GM10847 (cell line): ENCODE measurements around the gene ANK3.

Experiments
- POLR2A ChIP-seq: IDR thresholded peaks from 2 replicates; pipeline ENCODE4 v1.6.1; 2011; ENCODE audit not compliant: insufficient read length; ENCODE audit errors: extremely low read depth

ANK3 gene

DNA sequence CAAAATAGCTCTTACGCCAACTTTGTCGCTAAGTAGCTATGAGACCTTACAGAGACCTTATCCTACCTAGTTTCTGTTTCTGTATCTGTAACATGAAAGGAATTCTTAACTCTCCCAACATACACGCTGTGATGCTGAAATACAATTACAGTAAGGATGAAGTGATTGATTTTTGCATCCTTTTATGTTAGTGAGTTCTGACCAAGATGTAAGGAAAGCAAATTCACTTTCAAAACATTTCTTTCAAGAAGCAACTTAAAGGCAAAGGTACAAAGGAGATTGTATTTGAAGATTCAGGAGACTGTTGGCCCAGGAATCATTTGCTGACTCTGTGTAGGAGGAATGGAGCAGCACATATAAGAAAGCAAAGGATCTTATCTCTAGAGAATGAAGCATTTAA lies 7.1 kb upstream of the ANK3 start:
- TF ChIP-seq POLR2A, result no peak

DNA sequence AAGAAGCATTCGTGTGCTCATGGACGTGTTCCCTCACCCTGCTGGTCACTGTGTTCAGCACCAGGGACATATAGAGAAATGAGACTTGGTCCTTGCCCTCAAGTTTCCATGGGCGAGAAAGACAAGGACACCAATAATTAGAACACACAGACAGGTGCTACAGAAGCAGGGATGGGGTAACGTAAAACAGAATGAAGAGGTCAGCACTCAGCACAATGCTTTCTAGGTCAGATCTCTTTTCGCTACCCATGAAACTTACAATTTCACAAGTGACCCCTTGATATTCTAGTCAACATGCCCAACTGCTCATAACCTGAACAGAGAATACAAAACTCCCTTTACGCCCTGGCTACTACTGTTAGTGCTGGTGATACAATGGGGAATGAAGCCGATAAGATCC lies 6.0 kb upstream of the ANK3 start:
- no peak for TF ChIP-seq POLR2A

DNA sequence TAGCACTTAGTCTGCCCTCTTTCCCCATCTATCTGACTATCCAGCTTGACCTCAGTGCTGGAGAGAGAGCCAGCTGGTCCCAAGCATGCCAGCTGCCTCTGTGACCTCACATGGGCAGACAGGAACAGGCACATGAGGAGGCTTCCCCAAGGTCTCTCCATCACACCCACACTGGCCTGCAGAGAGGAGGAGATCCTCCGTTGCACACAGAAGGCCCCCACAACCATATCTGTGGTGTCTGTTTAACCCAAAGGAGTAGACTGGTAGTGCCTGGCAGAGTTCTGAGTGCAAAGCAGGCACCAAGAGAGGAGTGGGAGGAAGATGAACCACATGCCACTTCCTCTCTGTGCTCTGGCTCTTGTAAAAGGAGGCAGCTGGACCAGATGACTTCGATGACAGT lies 4.8 kb upstream of the ANK3 start:
- TF ChIP-seq POLR2A, result no peak

DNA sequence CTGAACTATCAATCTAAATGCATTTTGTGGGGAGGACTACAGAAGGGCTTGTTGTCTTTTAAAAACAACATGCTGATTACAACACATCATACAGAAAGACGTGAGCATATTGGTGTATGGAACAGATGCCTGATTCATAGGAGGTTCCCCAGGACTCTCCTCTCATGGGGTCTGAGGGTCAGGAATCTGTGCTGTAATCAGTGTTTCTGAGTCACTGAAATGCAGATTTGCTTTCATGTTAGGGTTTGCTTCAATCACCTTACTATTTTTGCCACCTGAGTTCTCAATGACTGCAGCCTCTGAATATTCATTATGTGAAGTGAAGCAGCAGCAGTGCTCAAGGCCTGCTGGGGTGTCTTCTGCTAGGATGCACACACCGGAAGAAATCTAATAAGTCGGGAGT lies 550 bp upstream of the ANK3 start:
- no peak for TF ChIP-seq POLR2A

DNA sequence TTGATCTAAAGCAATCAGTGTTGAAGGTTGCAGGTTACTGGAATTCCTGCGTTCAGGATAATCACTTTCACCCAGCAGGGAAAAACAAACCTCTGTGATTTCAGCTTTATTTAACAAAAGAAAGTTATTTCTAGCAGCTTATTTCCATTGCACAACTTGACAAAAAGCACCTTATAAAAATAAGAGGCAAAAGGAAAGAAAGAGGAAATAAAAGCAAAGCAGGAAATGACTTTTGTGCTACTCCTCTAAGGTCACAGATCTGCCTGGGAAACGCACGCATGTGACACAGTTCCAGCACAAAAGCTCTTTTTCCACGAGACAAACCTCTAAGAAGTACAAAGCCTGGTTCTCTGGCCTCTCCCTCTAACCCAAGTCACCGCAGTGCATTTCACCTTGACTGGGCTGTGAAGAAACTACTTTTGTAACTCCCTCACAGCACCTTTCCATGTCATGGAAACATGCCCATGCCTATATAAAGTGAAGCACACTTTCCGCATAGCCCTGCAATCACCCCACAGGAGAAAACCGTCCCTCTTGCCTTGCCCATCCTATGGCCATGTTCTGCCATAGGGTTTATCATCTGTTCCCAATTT lies 870 bp downstream of the ANK3 start:
- no peak for TF ChIP-seq POLR2A

DNA sequence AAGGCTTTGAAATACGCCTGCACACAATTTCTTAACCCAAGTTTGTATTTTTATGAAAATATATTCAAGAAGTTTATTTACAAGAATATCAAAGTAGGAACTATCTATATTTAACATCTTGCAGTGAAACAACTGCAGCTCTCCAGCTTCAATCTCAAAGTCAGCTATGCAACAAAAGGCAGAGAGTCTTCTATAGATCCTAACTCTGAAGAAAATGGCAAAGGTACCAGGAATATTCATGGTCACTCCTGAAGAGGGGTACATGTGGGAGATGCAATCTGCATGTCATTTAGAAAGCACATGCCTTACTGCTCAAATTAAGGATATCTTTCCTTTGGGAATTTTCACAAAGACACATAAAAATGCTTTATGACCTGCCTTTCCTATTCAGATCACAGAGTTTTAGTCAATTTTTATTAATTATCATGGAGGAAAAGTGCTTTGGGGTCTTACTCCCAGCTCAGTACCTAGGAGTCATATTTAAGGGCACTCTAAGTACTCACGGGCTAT lies 1.5 kb downstream of the ANK3 start:
- TF ChIP-seq POLR2A, result no peak

DNA sequence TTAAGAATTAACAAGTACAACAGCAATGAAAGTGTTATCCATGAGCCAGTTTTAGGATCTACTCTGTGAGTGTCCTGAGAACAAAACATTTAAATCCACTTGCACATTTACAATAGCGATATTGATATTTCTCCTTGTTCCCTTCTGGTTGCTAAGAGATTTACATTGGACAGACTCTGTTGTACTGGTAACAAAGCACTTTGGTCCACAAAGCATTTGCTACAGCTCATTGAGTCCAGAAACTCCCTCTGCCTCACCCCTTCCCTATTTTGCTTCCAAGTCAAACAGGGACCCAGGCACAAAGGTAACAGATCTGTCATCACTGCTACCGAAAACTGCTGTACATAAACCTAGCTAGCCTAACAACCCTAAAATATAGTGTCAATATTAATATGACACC lies 2.1 kb downstream of the ANK3 start:
- no peak for TF ChIP-seq POLR2A

DNA sequence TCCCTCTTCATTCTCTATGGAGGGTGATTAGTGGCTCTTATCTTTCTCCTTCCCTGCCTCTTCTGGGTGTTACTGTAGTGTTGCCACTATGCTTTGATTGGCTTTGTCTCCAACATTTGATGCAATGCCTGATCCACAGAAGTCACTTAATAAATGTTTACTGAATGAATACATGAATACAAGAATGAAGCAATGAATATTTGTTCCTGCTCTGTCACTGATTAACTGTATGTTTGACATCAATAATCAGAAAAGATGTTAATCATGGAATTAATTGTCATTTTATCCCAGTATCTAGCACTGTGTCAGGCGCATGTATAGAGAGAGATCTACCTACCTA lies 4.3 kb downstream of the ANK3 start:
- TF ChIP-seq POLR2A, result no peak

DNA sequence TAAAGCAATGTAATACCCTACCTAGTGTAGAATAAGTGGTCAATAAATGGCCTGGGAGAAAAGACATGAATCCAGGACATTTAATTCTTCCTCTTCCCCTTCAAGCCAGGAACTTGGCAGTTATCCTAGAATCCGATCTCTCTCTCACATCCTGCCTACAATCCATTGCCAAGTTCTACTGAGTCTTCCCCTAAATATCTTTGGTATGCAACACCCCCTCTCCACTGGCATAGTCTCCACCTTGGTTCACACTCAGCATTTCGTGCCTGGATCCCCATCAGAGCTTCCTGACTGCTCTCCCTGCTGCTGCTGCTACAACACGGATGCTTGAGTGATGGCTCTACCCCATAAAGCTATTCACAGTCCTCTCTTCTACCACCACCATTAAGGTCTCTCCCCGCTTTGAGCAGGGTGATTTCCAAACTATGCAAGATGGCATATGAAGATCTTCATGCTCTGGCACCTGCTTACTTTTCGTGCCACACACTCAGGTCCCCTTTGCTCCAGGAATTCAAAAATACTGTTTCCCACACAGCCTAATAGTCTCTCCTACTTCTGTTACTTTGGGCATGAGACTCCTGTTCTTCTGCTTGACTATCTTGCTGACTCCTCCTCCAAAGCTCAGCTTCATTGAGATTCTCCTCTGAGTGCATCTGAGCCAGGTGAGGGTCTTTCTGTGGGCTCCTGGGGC lies 4.8 kb downstream of the ANK3 start:
- no peak for TF ChIP-seq POLR2A

DNA sequence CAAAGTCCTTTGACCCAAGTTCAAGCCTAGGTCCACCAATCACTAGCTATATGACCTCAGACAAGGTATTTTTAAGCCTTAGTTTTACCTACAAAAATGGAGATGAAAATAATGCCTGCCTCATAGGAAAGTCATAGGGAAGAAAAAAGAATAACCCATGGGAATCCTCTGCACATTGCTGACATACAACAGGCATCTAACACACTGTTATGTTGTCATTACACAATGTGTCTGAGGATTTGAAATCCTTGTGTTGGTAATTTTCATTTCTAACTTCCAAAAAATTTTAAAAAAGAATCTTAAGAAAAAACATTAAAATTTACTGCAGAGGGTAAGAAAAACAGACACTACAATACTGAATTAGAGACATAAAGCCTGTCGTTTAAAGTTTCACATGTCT lies 5.7 kb downstream of the ANK3 start:
- no peak for TF ChIP-seq POLR2A

DNA sequence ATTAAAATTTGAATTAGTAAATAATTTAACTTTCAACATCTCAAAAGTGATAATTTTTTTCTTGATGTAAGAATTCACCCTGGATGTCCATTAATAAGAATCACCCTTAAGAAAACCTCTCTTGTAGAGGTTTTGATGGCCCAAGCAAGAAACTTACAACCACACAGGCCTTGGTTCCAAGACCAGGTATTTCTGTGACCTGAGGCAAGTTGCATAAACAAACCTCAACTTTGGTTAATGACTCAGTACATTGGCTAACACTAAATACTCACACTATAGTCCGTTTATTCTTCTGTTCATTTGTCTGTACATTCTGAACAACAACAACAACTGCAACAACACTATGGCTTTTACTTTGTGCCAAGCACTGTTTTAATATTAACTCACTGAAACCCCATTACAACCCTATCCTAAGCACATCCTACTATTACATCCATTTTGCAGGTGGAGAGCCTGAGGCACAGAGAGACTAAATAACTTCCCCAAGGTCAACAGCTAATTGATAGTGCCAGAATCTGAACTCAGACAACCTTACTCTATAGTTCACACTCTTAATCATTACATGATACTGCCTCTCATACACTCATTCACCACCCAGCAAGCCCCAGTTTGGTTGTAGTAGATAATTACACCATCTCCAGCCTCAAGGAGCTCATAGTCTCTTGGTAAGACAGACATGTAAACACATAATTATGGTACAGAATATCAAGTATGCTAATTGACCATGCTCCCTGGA lies 6.6 kb downstream of the ANK3 start:
- TF ChIP-seq POLR2A, result no peak

DNA sequence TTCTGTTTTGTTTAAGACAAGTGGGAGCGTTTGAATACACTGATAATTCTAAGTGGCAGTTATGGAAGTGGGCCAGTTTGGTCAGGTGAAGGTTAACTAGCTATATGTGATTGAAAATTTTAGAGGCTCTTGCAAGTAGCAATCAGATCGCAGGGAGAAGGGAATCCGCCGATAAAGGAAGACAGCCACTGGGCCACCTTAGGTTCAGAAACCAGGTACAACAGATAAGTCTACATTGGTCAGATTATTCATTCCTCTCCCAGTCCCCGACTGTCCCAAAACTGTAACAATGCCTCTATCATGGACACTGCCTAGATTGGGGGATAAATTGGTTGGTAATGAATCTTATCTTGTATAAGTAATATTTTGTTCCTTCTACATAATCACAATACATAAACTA lies 8.9 kb downstream of the ANK3 start:
- TF ChIP-seq POLR2A, result no peak

DNA sequence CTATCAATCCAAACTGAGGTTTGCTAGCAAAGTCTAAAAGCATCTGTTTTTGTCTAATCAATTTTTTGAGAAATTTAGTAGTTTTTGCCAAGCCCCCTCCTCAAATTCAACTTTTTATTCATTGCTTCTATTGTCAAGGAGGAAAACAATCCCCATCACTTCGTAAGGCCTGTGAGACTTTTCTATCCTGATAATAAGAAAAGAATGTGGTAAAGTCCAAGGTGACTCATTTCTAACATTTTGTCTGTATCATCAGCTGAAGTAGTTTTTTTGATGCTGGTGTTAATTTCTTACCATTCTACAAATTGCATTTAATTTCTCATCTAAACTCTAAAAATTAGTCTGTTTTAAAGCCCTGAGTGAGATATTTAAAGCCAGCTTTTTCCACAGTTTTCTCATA lies 11.7 kb downstream of the ANK3 start:
- TF ChIP-seq POLR2A, result no peak

DNA sequence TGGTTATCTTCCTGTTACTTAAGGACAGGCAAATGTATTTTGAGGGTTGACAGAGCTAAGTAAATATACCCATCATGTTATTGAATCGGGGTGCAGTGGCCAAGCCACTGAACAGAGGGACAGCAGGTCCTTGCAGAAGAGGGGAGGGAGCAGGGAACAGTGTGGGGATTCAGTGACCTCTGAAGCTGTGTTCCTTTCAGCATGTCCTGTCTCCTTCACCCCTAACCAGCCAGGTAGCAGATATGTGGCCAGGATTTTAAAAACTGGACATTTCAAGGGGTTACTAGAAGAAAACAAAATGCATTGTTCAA lies 12.7 kb downstream of the ANK3 start:
- no peak for TF ChIP-seq POLR2A

DNA sequence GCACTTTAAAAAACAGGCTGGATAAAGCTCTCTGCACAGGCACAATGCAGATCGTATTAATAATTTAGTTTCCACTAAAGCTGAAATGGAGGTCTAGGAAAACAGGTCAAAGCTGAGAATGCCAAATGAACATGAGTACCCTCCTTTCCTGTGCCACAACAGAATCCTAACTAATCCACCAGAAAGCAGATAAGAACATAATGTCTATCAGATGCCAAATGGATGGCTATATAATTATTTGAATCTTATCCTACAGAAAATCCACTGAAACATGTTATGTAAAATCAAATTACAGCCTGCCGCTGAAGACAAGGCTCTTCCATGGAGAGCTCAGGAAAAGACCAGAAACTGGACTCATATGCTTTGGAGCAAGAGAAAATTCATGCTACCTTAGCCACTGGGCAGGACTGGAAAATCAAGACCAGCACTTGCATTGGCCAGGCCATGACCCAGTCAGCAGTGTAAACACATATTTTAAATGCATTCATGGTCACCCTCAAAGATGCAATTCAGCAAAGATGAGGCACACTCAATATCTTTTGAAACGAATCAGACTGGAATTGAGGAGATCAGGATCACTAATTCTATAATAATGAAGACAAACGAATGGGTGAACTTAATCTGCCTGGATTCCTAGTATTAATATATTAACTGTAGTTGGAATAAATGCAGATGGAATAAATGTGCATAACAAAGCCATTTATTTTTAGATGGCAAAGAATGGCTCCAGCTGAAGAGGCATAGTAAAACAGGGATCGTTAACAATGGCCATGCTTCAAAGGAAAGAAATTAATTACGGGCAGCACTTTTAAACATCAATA lies 13.2 kb downstream of the ANK3 start:
- TF ChIP-seq POLR2A, result no peak

DNA sequence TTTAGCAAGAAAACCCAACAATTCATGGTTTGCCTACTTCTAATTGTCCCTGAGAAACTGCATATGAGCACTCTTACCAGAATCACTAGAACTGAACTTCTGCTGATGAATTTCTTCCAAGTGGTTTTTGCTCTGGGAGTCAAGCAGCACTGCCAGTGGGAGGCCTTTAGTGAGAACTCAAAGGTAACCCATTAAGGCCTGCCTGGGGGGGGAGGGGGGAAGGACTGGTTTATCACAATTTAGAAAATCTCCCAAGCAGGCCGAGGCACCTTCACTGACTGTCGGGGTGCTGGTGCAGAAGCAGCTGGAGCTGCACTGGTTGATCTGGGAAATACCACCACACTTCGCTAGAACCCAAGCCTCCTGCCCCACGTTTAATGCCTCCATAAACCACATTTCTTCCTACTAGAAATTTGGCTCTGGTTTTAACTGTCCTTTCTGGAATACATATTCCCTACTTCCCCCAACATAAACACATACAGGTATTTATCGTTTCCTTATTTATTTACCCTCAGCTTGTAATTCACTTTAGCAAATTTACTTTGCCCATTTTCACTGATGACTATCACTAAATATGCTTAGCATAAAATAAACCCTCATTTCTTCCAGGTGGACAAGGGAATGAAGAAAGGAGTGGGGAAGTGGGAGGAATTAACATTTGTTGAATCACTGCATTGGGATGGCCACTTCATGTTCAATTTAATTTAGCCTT lies 14.2 kb downstream of the ANK3 start:
- no peak for TF ChIP-seq POLR2A

DNA sequence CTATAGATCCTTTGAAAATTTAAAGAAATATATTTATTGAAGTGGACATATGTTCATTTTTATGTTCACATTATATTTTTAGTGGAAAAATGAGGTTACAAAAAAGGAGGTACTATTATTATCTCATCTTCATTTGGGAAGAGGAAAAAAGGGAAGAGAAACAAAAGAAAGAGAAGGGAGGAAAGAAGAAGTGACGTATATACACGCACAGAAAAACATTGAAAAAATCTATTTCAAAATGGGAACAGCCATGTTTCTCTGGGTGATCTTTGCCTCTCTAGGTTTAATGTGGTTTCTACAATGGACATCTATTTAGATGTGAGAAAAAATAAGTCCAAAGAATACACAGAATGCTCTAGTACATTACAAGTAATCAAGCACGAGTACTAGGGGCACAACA lies 14.8 kb downstream of the ANK3 start:
- TF ChIP-seq POLR2A, result no peak
